Stimulated activated CD8-positive, alpha-beta memory T cell treated with anti-CD3 and anti-CD28 coated beads, Interleukin-15, amount 100 ng/mL, for 1 hour (primary cell): ENCODE measurements around the gene PARP4.
"Not testable (repeated sequence)": the region's sequence is repeated elsewhere in the genome, so short reads cannot be mapped to it uniquely, and the experiment has no call there.

ENCODE experiments used
- DNase-seq: peaks from one replicate; pipeline ENCODE4 v3.0.0-alpha.2; 2020; ENCODE audit warnings: low read depth

PARP4 gene

DNA sequence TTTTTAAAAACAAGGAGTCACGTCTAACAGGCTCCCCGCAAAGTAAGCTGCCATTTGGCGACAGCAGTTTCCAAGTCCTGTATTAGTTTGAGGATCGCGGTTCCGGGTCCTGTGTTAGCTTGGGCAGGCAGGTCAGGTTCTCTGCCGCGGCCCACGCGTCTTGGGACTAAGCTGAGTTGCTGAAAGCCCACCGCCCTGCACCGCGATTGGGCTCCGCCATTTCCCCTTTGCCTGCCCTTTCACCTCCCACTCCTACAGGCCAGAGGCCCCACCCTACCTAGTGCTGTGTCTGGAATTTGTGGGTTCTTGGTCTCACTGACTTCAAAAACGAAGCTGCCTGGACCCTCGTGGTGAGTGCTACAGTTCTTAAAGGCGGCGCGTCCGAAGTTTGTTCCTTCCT, 6.8 kb downstream of the PARP4 start:
- no peak for DNase-seq

DNA sequence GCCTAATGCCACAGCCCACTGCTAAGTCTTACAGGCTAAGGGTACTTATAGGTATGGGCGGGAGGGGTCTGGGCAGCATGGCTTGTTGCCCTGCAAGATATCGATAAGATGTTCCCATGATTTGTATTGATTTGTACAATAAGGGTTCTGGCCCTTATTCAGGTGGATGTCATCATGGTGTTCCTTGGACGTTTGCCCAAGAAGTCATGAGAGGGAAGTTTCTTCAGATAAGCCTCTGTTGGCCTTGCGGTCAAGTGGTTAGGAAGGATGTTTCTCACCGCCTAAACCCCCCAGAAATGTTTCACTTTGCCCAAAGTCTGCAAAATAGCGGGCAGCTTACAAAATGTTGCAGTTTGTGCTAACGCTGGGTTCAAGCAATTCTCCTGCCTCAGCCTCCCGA, 7.3 kb downstream of the PARP4 start:
- DNase-seq: no peak

DNA sequence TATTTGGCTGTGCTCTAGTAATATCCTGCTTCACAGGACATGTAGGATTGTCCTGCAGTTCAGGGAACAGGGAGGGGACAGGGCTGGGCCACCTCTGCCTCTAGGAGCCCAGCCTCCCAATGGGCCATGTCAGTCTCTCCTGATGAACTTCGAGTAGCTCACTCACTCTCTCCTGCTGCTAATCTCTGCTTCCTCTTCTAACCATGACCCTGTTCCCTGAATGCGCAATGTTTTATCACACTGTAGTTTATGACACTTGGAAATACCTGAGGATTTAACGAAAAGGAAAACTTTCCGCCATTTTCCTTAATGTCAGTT, 9.2 kb downstream of the PARP4 start:
- DNase-seq: no peak

DNA sequence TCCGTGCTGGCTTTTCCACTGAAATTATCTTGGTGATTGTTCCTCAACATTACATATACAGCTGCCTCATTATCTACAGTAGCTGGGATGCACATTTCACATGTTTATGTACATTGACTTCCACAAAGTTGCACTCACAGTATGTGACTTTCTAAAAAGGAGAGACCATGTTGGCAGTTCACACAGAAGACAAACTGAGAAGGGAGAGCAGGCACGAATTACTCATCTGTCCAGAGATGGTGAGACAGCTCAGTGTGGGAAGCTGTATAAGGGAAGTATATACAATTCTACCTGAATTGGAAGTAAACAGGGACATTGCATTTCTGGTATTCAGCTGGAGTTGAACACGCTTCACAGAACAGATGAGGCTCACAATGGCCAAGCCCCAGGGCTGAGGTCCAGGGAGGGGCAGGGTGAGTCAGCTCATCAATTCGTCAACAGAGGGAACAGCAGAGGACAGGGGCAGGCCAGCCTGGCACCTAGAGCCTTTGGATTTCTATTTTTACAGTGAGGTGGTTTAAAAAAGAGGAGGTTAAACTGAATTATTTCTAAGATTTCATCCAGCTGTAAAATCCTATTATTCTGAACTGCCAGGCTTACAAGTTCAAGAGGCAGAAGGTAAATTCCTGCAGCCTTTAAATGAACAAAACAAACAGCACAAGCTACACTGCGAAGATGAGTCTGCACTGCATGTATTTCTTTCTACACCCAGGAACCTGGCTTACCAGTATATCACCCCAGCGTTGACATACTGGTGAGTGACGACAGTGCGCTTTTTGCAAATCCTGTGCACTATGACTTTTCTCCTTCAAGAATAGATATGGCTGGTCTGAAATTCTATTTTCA, 9.8 kb downstream of the PARP4 start:
- DNase-seq: no peak

DNA sequence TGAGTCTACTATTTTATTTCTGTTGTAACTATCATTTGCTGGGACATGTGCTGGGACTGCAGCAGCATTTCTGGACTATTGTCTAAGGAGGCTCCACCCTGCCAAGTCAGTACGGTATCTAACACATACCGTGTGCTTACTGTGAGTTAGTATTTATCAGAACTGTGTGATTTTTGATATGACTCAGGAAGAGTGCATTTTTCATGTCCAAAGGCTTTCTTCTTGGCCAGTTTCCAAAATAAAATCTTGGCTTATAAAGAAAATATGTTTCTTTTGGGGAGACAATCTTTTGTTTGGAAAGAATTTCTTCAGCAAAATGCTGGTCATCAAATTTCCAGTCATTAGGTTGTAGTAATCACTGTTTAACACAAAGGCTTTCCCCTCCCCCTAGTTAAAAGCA, 11.6 kb downstream of the PARP4 start:
- DNase-seq: no peak

DNA sequence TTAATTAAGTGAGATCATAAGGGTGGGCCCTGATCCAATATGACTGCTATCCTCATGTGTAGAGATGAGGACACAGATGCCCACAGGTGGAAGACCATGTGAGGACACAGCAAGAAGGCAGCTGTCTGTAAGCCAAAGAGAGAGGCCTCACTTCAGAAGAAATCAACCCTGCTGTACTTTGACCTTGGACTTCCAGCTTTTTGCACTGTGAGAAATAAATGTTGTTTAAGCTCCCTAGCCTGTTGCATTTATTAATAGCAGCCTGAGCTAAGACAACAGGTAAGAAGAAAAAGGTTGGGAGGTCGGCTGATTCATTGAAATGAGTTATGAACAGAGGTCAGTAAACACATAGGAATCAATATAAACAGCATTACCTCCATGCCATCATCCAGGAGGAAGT, 14.8 kb downstream of the PARP4 start:
- DNase-seq: no peak

DNA sequence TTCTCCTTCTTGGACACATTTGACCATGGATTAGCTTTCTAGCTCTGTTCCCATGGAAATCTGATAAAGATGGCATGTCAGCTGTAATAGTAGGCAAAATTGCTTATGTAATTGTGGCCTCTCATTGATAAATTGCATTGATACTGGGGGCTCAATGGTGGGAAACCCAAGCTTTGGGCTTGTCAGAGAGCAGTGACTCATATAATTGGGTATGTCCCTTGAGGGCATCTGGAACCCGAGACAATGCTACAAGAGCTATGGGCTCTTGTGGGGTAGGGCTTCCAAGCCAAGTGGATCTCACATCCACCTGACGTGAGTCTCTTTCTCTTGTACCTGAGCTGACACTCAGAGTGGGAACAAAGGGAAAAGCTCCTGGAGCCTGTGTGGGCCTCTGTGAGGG, 16.3 kb downstream of the PARP4 start:
- not testable (repeated sequence) for DNase-seq

DNA sequence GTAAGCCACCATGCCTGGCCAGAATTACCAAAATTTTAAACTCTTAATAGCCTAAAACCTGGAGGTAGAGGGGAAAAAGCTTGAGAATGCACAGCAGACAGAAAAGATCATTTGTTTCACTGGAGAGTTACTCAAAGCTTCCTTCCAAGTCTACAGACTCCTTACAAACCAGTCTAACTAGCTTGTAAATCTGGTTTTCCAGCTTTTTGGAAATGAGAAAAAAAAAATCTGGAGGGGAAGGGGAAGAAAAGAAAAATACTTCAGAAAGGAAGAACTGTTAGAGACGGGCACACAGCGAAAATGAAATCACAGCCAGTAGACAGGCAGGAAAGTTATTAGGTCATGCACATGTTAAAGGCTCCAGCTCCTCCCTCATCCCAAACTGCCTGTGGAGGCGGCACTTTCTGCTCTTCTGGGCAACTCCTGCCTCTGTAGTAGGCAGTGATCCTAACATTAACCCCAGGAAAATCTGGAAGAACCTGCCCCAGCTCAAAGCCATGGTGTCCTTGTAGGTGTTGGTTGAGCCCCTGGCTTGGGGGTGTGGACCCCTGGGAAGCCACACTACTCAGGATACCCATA, 17.3 kb downstream of the PARP4 start:
- DNase-seq: no peak

DNA sequence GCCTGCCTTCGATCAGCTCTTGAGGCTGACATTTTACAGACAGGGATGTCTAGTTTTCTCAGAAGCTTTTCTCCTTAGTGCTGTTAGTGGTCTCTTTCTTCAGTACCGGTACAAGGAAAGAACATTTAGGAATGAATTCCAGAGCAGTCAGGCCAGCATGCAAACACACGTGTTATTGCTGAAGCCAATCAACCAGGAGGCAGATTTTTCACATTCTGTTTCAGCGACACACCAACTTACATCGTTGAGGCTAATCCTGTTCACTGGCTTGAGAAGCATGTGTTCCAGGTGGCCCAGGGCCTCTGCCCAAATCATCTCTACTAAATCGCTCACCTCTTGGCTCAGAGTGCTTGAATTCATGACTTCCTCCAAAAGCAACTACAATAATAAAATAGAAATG, 19.2 kb downstream of the PARP4 start:
- DNase-seq: no peak

DNA sequence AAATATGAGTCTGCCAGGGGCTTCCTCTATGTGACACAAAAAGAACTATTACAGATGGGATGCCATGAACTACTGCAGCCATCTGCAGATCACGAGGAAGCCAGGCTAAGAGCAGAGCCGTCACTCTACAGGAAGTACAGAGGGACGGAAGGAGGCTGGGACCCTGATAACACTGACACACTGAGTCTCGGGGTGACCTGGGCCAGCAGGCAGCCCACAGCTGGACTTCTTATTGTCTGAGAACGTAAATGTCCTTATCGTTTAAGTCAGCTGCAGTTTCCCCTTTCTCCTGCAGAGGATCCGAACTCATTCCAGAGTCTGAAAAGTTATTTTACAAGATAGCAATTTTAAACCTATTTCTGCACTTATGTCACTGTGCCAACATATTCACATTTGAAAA, 20.7 kb downstream of the PARP4 start:
- no peak for DNase-seq

DNA sequence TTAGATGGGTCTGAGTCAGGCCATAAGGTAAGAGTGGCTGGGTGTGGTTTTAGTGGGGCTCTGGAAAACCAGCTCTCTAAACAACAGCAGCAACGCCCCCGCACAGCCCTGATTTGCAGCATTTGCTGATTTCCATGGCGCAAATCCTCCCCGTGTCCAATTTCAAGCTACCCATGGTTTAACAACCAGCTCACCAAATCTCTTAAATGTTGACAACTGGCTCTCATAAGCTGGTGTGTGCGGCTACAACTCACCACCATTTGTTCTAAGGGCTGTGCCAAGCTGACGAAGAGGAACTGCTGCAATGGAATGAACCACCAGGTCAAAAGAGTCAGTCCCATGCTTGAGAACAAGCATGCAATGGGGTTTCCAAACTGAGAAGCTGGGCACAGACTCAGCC, 22.9 kb downstream of the PARP4 start:
- no peak for DNase-seq

DNA sequence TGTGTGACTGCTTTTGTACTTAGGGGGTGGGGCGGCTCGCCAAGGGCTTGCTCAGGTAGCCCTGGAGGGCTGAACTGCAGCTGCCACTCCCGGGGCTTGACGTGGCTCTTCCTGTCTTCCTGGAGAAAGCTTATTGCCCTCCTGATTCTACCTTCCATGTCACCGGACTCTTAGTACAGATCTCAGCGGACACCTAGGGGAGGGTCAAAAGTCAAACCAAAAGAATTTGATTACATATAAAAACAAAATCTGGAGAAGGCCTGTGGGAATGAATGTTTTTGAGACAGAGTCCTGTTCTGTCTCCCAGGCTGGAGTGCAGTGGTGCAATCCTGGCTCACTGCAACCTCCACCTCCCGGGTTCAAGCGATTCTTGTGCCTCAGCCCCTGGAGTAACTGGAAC, 24.5 kb downstream of the PARP4 start:
- DNase-seq: not testable (repeated sequence)

DNA sequence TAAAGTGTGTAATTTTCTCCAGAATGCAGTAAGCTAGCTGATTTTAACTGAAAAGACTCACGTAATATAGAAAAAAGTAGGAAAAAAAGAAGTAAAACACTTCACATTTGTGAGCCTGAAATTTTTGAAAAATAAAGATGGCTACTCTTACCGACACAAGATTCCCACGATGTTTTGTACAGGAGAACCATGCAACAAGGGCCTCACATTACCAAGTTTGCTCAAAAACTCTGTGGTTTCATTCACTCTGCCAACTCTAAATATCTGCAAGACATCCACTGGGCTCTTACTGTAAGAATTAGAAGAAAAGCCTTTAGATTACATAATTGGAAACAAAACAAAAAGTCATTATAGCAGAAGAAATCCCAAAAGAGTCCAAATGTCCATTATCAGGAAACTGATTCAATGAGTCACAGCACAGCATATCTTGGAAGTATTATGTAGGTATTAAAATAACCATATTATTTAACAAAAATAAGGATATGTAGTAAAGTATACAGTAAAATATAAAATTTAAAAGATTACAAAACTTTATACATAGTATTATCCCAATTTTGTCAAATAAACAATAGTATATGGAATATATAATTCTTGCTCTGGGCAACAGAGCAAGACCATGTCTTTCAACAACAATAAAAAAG, 26.4 kb downstream of the PARP4 start:
- not testable (repeated sequence) for DNase-seq

DNA sequence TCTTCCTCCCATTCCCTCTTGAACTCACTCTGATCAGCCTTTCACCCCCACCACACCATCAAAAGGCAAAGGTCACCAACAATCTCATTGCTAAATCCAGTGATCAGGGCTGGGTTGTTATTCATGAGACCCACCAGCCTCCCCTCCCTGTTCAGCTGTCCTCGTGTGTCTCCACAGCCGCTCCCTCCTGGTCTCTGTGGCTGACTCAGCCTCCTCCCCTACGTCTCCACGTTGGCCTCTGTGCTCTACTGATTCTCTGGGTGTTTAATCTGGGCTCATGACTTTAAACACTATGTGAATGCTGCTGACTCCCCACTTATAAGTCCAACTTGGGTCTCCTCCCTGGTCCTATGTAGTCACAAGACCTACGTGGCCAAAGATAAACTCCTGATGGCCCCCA, 38.9 kb downstream of the PARP4 start:
- DNase-seq: no peak

DNA sequence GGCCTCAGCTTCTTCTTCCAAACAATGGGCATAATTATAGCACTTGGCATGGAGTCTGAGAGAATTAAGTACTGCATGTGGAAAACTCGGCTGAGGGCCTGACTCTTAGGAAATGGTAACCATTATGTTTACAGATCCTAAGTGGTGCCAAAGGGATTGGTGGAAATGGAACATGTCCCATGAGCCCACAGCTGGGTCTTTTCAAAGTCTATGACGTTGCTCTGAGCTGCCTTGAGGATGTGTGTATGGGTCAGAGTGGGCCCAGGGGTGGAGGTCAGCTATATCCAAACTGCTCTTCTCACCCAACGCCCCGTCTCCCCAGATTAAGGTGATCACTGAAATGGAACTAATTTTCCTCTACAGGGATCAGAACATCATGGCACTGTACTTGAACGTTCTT, 40.4 kb downstream of the PARP4 start:
- DNase-seq: not testable (repeated sequence)

DNA sequence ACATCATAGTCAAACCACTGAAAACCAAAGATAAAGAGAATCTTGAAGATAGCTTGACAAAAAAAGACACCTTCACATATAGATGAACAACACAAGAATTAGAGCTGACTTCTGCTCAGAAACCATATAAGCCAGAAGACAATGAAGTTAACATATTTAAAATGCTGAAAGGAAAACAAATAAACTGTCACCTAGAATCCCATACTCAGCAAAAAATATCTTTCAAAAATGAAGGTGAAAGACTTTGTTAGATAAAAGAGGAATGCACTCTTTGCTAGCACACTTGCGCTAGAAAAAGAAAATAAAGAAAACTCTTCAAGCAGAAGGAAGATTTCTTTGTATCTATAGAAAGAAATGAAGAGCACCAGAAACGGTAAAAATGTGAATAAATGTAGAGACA, 49.5 kb downstream of the PARP4 start:
- DNase-seq: no peak

DNA sequence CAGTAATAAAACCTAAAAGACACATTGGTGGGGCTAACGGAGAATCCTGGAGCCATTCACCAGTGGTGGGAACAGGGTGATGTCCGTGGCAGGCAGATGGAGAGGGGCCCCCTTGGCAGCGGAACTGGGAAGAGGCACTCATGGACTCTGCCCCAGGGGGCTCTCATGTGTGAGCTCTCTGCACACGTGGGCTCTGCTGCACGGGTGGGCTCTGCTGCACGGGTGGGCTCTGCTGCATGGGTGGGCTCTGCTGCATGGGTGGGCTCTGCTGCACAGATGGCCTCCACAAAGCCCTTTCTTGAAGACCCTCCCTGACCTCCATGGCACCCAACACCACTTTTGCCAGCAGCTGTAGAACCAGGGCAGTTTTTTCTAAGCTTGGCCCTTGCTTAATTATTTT, 52.3 kb downstream of the PARP4 start:
- no peak for DNase-seq

DNA sequence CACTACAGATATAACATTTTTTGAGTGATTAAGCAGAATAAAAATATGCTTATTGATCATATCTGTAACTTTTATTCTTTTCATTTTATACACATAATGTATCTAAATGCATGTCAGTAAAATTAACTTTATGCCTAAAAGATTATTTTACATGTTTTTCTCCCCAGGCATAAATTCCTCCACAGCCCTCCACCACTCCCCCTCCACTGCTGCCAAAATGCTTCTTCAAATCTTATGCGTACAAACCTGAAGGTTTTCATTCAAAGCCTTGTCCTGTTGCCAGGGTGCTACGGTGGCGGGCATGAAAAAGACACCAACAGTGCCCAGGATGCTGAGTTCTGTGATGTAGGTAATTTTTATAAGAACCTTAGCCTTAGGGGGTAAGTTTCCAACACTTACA, 52.9 kb downstream of the PARP4 start:
- no peak for DNase-seq

DNA sequence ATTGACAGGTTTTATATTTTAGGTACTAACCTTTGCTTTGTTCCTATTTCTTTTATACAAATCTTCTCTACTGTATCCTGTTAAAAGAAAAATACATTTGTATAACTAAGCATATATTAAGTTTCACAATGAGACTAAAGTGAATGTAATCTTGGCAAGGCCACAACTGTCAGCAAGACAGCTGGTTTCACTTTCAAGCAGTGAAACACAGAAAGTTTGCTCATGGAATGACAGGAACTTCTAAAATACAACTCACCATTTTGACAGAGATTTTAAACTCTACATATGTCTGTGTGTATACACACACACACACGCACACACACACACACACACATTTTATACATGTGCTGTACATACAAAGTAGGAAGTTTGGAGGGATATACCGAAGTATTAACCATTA, 53.3 kb downstream of the PARP4 start:
- no peak for DNase-seq

DNA sequence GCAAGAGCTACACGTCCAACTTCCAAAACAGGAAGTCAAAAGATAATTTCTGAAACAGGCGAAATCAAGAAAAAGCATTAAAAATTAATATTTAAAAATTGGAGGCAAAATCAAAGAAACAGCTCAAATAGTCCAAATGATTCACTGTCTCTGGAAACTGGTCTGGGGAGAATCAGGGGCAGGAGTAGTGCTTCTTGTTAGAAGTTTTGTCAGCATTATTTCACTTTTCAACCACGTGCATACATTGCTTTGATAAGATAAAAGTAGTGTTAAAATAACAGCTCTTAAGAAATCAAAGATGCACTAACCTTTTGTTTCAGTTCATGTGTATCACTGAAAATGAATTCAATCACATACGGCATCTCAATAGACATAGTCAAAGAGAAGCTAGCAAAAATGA, 53.8 kb downstream of the PARP4 start:
- no peak for DNase-seq

DNA sequence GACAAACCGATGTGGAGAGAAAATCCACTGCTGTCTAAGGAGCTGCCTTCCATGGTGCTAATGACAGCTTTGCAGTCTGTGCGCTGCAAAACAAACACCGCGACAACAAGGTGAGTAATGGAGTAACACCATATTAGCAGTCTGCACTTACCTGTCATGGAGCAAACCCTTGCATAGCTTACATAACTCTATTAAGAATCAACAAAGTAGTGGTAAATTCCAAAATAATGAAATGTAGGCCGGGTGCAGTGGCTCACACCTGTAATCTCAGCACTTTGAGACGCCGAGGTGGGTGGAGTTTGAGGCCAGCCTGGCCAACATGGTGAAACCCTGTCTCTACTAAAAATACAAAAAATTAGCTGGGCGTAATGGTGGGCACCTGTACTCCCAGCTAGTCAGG, 56.2 kb downstream of the PARP4 start:
- no peak for DNase-seq

DNA sequence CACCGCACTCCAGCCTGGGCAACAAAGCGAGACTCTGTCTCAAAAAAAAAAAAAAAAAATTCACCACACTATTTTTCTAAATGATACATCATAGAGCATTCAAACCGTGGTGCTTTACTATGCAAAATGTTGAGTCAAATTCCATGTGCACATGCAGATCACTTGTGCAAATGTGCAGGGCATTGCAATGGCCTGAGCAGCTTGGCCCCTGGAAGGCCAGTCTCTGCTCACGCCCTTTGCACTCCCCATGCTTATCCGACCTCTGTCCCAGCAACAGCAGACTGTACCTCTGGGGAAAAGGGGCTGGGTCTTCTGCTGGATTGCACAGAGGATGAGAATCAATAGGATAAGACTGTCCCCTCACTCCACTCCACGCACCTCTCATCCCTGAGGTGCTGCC, 58.5 kb downstream of the PARP4 start:
- DNase-seq: no peak

DNA sequence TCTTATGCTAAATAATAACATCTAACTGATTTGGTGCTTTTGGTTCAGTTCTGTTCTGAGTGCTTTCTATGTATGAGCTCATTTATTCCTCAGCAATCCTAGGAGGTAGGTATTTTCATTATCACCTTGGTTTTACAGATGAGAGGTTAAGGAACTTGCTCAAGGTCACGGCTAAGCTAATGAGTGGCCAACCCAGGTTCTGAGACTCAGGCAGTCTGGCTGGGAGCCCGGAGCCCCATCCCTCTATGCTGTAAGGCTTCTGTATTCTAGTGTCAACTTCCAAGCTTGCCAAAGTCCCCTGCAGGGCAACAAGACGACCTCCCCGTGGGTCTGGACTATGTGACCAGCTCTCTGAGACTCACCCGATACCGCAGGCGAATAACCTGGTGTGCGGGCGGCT, 60.5 kb downstream of the PARP4 start:
- no peak for DNase-seq

DNA sequence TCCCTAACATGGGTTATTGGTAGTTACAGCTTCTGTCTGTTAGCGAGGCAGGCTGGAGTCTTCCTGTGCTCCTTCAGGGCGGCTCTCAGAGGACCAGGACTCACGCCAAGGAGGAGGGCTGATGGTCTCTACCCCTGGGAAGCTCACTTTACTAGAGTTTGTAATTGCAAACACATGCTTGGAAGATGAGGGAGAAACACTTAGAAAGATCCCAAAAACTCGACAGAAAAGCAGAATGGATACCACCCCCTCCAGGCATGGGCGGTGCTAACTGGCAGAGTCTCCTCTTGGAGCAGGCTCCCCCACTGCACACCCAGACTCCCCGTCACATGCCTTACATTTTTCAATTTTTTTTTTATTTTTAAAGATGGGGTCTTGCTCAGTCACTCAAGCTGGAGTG, 62.0 kb downstream of the PARP4 start:
- DNase-seq: no peak
